Loucy (cell line): Measurements from ENCODE around the gene MAPRE3.

ENCODE experiments used
- EZH2phosphoT487 ChIP-seq: fragments of 200-600 bp; IDR thresholded peaks from 2 replicates; pipeline ENCODE4 v1.6.1; 2018; ENCODE audit warnings: antibody characterized with exemption, mild to moderate bottlenecking, moderate library complexity, borderline replicate concordance
- TF ChIP-seq, protein P1 (sequence below): fragments of 200-600 bp; sonication (generic); conservative IDR thresholded peaks from 2 replicates; pipeline ENCODE4 v1.5.1; 2014; ENCODE audit warnings: mild to moderate bottlenecking, antibody characterized with exemption, low read length

DNA sequence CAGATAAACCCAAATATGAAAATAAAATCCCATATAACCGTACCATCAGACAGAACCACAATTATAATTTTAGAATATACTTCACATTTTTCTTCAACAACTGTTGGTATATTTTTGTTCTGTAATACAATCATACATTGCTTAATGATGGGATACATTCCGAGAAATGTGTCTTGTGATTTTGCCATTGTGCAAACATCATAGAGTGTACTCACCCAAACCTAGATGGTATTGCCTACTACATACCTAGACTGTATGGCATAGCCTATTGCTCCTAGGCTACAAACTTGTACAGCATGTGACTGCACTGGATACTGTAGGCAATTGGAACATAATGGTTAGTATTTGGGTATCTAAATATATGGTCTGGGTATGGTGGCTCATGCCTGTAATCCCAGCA, 30.6 kb downstream of the MAPRE3 start:
- TF ChIP-seq, protein P1, sequence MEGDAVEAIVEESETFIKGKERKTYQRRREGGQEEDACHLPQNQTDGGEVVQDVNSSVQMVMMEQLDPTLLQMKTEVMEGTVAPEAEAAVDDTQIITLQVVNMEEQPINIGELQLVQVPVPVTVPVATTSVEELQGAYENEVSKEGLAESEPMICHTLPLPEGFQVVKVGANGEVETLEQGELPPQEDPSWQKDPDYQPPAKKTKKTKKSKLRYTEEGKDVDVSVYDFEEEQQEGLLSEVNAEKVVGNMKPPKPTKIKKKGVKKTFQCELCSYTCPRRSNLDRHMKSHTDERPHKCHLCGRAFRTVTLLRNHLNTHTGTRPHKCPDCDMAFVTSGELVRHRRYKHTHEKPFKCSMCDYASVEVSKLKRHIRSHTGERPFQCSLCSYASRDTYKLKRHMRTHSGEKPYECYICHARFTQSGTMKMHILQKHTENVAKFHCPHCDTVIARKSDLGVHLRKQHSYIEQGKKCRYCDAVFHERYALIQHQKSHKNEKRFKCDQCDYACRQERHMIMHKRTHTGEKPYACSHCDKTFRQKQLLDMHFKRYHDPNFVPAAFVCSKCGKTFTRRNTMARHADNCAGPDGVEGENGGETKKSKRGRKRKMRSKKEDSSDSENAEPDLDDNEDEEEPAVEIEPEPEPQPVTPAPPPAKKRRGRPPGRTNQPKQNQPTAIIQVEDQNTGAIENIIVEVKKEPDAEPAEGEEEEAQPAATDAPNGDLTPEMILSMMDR: no peak
- no peak for TF ChIP-seq EZH2phosphoT487
